CD4-positive, CD25-positive, alpha-beta regulatory T cell (primary cell): ENCODE results near the gene SIAH1. TPM values are rescaled to one million over a fixed set of nuclear protein-coding genes. Genes with fewer than 3 reads are reported as not detected.

ENCODE experiments used
- ATAC-seq, 2 donors: fragments of 150-1000 bp; cut with Tn5 transposase; one replicate each; pipeline ENCODE4 v1.10.0; 2021; ENCODE audit warnings: low read depth in 2 of 2, moderate number of reproducible peaks in 2 of 2, moderate library complexity in 1 of 2
- DNase-seq, 3 donors: peaks; one replicate each; pipeline versions ENCODE4 v3.0.0 to v3.0.0-alpha.2; 2012 to 2022; ENCODE audit warnings: mixed read lengths in 1 of 3
- H3K27ac ChIP-seq: one replicate; pipeline ENCODE4 v1.7.0; 2013; ENCODE audit warnings: mild to moderate bottlenecking, low read length; ENCODE audit not compliant: insufficient read depth, poor library complexity, severe bottlenecking
- H3K27me3 ChIP-seq: one replicate; pipeline ENCODE4 v1.7.0; 2013; ENCODE audit warnings: low read length; ENCODE audit not compliant: control insufficient read depth, insufficient read depth
- H3K36me3 ChIP-seq: one replicate; pipeline ENCODE4 v1.7.0; 2013; ENCODE audit warnings: mild to moderate bottlenecking, low read length, moderate library complexity; ENCODE audit not compliant: control insufficient read depth, insufficient read depth
- H3K4me1 ChIP-seq: 2 replicates; pipeline ENCODE4 v1.7.0; 2013; ENCODE audit warnings: mild to moderate bottlenecking, low read length; ENCODE audit not compliant: insufficient read depth, control insufficient read depth, poor library complexity, severe bottlenecking
- H3K4me3 ChIP-seq: one replicate; pipeline ENCODE4 v1.7.0; 2013; ENCODE audit warnings: low read depth, mild to moderate bottlenecking, low read length, moderate library complexity
- H3K9me3 ChIP-seq, 2 experiments: 1 replicate in 1 of 2; 2 replicates in 1 of 2; pipeline ENCODE4 v1.7.0; 2013; ENCODE audit warnings: low read length in 2 of 2, mild to moderate bottlenecking in 1 of 2, moderate library complexity in 1 of 2; ENCODE audit not compliant: control insufficient read depth in 2 of 2
- H3K27ac Mint-ChIP-seq, 3 donors: one replicate each; pipeline ENCODE4 v1.8.0; 2020 to 2022; ENCODE audit warnings: mild to moderate bottlenecking in 3 of 3, mixed read lengths in 3 of 3, moderate library complexity in 2 of 3
- H3K27me3 Mint-ChIP-seq: one replicate; pipeline ENCODE4 v1.8.0; 2022; ENCODE audit warnings: mild to moderate bottlenecking, mixed read lengths
- H3K36me3 Mint-ChIP-seq: one replicate; pipeline ENCODE4 v1.8.0; 2020; ENCODE audit warnings: mixed read lengths
- H3K4me1 Mint-ChIP-seq, 4 donors: one replicate each; pipeline ENCODE4 v1.8.0; 2020 to 2022; ENCODE audit warnings: mixed read lengths in 4 of 4, mild to moderate bottlenecking in 1 of 4
- H3K4me3 Mint-ChIP-seq, 4 donors: one replicate each; pipeline ENCODE4 v1.8.0; 2020 to 2022; ENCODE audit warnings: mild to moderate bottlenecking in 4 of 4, mixed read lengths in 4 of 4, moderate library complexity in 3 of 4
- H3K9me3 Mint-ChIP-seq, 7 donors: one replicate each; pipeline ENCODE4 v1.8.0; 2020 to 2022; ENCODE audit warnings: mixed read lengths in 7 of 7, mild to moderate bottlenecking in 3 of 7, moderate library complexity in 2 of 7
- polyA plus RNA-seq, 4 donors: library from polyadenylated mRNA; unstranded; fragments of 300-500 nt; fragmentation: Illumina TruSeq; gene quantifications; one replicate each; pipeline ENCODE4 v1.2.3, GENCODE V29; 2021
- total RNA-seq: library from RNA; stranded (reverse); gene quantifications from one replicate; pipeline ENCODE4 v1.2.3, GENCODE V29; 2022

Gene SIAH1
- total and polyA plus RNA-seq, 5 donors from 2014 or later, result 6.6 to 34.0 (median 13.0) TPM

GRCh38 chr16:48334325-48334724, 50.9 kb downstream of the SIAH1 start:
- H3K36me3 ChIP-seq, result peaks cover 45% of the 10 kb centered on the region
- H3K27me3 ChIP-seq, result no peaks in the 10 kb centered on the region
- ATAC-seq, result no peak
- no peak overlapping the region for H3K4me3 ChIP-seq
- no peak for DNase-seq
- H3K9me3 ChIP-seq, result no peaks in the 10 kb centered on the region
- H3K4me1 ChIP-seq, result no peaks in the 10 kb centered on the region
- H3K27ac Mint-ChIP-seq, result no peak overlapping the region
- no peaks in the 10 kb centered on the region for H3K27me3 Mint-ChIP-seq
- H3K4me1 Mint-ChIP-seq, result peaks cover 14 to 23% (median 21%) of the 10 kb centered on the region in 4 donors
- H3K36me3 Mint-ChIP-seq, result peaks cover 56% of the 10 kb centered on the region
- peaks cover 0 to 2% (median 0%) of the 10 kb centered on the region in 7 donors for H3K9me3 Mint-ChIP-seq
- no peak overlapping the region for H3K4me3 Mint-ChIP-seq
- H3K27ac ChIP-seq, result no peak overlapping the region

- H3K27me3 ChIP-seq, result no peaks in the 10 kb centered on the region
- H3K36me3 ChIP-seq, result peaks cover 43% of the 10 kb centered on the region
- Mint-ChIP-seq H3K27ac (peak overlapping the region in 1 of 3 donors; percentile 72), H3K4me1 (peaks cover 4 to 18% (median 13%) of the 10 kb centered on the region in 4 donors), H3K27me3 (no peaks in the 10 kb centered on the region), H3K4me3 (no peak overlapping the region), H3K36me3 (peaks cover 47% of the 10 kb centered on the region), H3K9me3 (peaks cover 0 to 2% (median 0%) of the 10 kb centered on the region in 7 donors)
- ATAC-seq, result no peak
- no peaks in the 10 kb centered on the region for H3K4me1 ChIP-seq
- H3K4me3 ChIP-seq, result no peak overlapping the region
- DNase-seq, result no peak
- H3K9me3 ChIP-seq, result no peaks in the 10 kb centered on the region
- H3K27ac ChIP-seq, result no peak overlapping the region
Observed at GRCh38 chr16:48332978-48333377, 52.2 kb downstream of the SIAH1 start.

- Histone ChIP-seq H3K27me3 (no peaks in the 10 kb centered on the region), H3K27ac (no peak overlapping the region), H3K4me1 (no peaks in the 10 kb centered on the region), H3K9me3 (no peaks in the 10 kb centered on the region), H3K4me3 (no peak overlapping the region), H3K36me3 (peaks cover 31% of the 10 kb centered on the region)
- Mint-ChIP-seq H3K27me3 (no peaks in the 10 kb centered on the region), H3K9me3 (no peaks in the 10 kb centered on the region), H3K36me3 (peaks cover 40% of the 10 kb centered on the region), H3K4me3 (no peak overlapping the region), H3K4me1 (peaks cover 10 to 18% (median 10%) of the 10 kb centered on the region in 4 donors), H3K27ac (peak overlapping the region; percentile 45 to 49 (median 48))
- no peak for ATAC-seq
- DNase-seq, result no peak
Observed at GRCh38 chr16:48330841-48331192, 54.4 kb downstream of the SIAH1 start.

- no peak overlapping the region for H3K4me3 Mint-ChIP-seq
- H3K4me3 ChIP-seq, result no peak overlapping the region
- H3K4me1 Mint-ChIP-seq, result peaks cover 7 to 21% (median 11%) of the 10 kb centered on the region in 4 donors
- H3K27ac Mint-ChIP-seq, result peak overlapping the region in 2 of 3 donors; percentile 45 to 49
- DNase-seq (no peak), ATAC-seq (no peak)
- no peaks in the 10 kb centered on the region for H3K9me3 ChIP-seq
- H3K27me3 ChIP-seq, result no peaks in the 10 kb centered on the region
- H3K27me3 Mint-ChIP-seq, result no peaks in the 10 kb centered on the region
- H3K9me3 Mint-ChIP-seq, result no peaks in the 10 kb centered on the region
- H3K4me1 ChIP-seq, result no peaks in the 10 kb centered on the region
- no peak overlapping the region for H3K27ac ChIP-seq
- peaks cover 40% of the 10 kb centered on the region for H3K36me3 Mint-ChIP-seq
- peaks cover 28% of the 10 kb centered on the region for H3K36me3 ChIP-seq
Observed at GRCh38 chr16:48330189-48330840, 54.9 kb downstream of the SIAH1 start.

- Mint-ChIP-seq H3K4me1 (peaks cover 12 to 25% (median 16%) of the 10 kb centered on the region in 4 donors), H3K9me3 (no peaks in the 10 kb centered on the region)
- ATAC-seq, result no peak
Observed at GRCh38 chr16:48329138-48329537, 56.1 kb downstream of the SIAH1 start.

GRCh38 chr16:48326915-48327314, 58.3 kb downstream of the SIAH1 start:
- H3K36me3 ChIP-seq, result peaks cover 11% of the 10 kb centered on the region
- no peaks in the 10 kb centered on the region for H3K9me3 ChIP-seq
- no peak overlapping the region for H3K4me3 ChIP-seq
- ATAC-seq (no peak), DNase-seq (no peak)
- no peak overlapping the region for H3K4me3 Mint-ChIP-seq
- H3K4me1 Mint-ChIP-seq, result peaks cover 11 to 24% (median 14%) of the 10 kb centered on the region in 4 donors
- H3K27ac Mint-ChIP-seq, result peak overlapping the region in 1 of 3 donors; percentile 33
- no peaks in the 10 kb centered on the region for H3K4me1 ChIP-seq
- H3K9me3 Mint-ChIP-seq, result no peaks in the 10 kb centered on the region
- H3K27me3 Mint-ChIP-seq, result no peaks in the 10 kb centered on the region
- H3K27ac ChIP-seq, result no peak overlapping the region
- no peaks in the 10 kb centered on the region for H3K27me3 ChIP-seq
- H3K36me3 Mint-ChIP-seq, result peaks cover 34% of the 10 kb centered on the region

More at GRCh38 chr16:48329138-48329537, 56.1 kb downstream of the SIAH1 start:
- Histone ChIP-seq H3K4me1 (no peaks in the 10 kb centered on the region), H3K27ac (no peak overlapping the region), H3K4me3 (no peak overlapping the region), H3K9me3 (no peaks in the 10 kb centered on the region), H3K36me3 (peaks cover 16% of the 10 kb centered on the region), H3K27me3 (no peaks in the 10 kb centered on the region)
- H3K36me3 Mint-ChIP-seq, result peaks cover 35% of the 10 kb centered on the region
- no peaks in the 10 kb centered on the region for H3K27me3 Mint-ChIP-seq
- H3K27ac Mint-ChIP-seq, result no peak overlapping the region
- DNase-seq, result no peak
- no peak overlapping the region for H3K4me3 Mint-ChIP-seq

- no peak overlapping the region for H3K4me3 Mint-ChIP-seq
- H3K36me3 Mint-ChIP-seq, result peaks cover 25% of the 10 kb centered on the region
- H3K4me3 ChIP-seq, result no peak overlapping the region
- DNase-seq (no peak), ATAC-seq (no peak)
- no peak overlapping the region for H3K27ac ChIP-seq
- H3K36me3 ChIP-seq, result peaks cover 7% of the 10 kb centered on the region
- peaks cover 7% of the 10 kb centered on the region for H3K4me1 ChIP-seq
- H3K27ac Mint-ChIP-seq, result peak overlapping the region in 1 of 3 donors; percentile 43
- H3K9me3 ChIP-seq, result no peaks in the 10 kb centered on the region
- no peaks in the 10 kb centered on the region for H3K27me3 Mint-ChIP-seq
- peaks cover 11 to 18% (median 13%) of the 10 kb centered on the region in 4 donors for H3K4me1 Mint-ChIP-seq
- H3K9me3 Mint-ChIP-seq, result no peaks in the 10 kb centered on the region
- no peaks in the 10 kb centered on the region for H3K27me3 ChIP-seq
Observed at GRCh38 chr16:48323783-48324775, 61.1 kb downstream of the SIAH1 start.
